NCI-H82 treated with DMSO at 0.1 percent for 48 hours (cell line): ENCODE results near the gene PCDH20.
A peak's percentile ranks its signal among the peaks of the same experiment; 100 is the strongest.
"Not testable (repeated sequence)": the region's sequence is repeated elsewhere in the genome, so short reads cannot be mapped to it uniquely, and the experiment has no call there.

Source experiments
- DNase-seq: peaks from one replicate; lab custom pipeline; 2025; ENCODE audit not compliant: unreplicated experiment; lab: John Stamatoyannopoulos, UW

PCDH20 gene, protein sequence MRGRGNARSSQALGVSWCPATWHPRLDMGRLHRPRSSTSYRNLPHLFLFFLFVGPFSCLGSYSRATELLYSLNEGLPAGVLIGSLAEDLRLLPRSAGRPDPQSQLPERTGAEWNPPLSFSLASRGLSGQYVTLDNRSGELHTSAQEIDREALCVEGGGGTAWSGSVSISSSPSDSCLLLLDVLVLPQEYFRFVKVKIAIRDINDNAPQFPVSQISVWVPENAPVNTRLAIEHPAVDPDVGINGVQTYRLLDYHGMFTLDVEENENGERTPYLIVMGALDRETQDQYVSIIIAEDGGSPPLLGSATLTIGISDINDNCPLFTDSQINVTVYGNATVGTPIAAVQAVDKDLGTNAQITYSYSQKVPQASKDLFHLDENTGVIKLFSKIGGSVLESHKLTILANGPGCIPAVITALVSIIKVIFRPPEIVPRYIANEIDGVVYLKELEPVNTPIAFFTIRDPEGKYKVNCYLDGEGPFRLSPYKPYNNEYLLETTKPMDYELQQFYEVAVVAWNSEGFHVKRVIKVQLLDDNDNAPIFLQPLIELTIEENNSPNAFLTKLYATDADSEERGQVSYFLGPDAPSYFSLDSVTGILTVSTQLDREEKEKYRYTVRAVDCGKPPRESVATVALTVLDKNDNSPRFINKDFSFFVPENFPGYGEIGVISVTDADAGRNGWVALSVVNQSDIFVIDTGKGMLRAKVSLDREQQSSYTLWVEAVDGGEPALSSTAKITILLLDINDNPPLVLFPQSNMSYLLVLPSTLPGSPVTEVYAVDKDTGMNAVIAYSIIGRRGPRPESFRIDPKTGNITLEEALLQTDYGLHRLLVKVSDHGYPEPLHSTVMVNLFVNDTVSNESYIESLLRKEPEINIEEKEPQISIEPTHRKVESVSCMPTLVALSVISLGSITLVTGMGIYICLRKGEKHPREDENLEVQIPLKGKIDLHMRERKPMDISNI

DNA sequence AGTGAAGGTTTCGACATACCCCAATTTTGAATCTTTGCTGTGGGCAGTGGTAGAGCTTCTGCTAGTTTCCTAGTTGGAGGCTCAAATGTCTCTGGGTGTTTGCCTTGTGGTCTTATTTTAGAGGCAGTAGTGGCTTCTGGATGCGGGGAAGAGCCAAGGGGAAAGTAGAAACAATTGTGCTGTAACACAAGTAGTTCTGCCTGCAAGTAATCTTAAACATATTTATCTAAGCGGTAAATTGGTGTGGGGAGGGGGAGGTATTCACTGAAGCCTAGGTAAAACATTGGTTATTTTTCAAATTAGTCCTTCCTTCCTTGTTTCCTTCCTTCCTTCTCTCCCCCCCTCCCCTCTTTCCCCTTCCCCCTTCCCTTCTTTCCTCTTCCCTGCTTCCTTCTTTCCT lies at the start of gene PCDH20:
Gene PCDH20, minus strand, starts transcription at position 101 of the 400 bp plus-strand sequence. CDS start 691 bp downstream, outside the sequence.
- DNase-seq = no peak

DNA sequence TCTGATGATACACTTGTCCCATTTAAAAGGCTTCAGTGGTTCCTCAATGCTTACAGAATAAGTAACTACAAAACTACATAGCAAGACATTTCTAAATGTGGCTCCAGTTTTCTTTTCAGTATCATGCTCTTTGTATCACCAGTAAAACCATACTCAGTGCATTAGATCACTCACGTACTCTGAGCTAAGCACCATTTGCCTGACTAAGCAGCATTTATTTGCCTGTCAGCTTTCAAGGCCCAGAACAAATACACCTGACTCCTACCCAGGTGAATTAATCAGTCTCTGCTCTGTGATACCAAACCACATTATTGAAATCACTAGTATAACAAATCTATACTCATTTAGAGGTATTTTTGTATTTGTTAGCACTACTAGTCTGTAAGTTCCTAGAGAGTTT lies 47.4 kb upstream of the PCDH20 start:
- no peak for DNase-seq

DNA sequence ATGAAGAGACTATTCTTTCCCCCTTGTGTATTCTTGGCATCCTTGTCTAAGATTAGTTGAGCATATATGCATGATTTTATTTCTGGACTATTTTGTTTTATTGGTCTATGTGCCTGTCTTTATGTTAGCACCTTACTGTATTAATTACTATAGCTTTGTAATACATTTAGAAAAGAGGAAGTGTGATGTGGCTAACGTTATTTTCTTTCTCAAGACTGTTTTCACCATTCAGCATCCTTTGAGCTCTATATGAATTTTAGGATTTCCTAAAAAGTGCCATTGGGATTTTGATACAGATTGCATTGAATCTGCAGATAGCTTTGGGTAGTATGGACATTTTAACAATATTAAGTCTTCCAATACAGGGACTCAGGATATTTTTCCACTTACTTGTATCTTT lies 37.5 kb upstream of the PCDH20 start:
- no peak for DNase-seq

DNA sequence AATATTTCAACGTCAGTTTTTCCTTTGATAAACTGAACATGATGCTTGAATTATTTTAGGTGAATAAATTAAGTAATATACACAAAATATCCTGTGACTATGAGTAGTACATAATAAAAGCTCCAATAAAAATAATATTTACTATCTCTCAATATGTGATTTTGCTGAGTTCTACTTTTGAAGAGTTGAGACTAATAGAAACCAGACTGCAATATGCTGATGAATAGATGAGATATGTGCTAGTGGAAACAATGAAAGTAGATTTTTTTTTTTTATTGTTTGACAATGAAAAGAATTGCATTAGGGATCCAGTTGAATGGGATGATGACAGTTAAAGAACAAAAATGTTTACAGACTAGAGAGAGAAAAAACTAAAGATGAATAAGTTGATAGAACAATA lies 16.4 kb upstream of the PCDH20 start:
- DNase-seq = no peak

DNA sequence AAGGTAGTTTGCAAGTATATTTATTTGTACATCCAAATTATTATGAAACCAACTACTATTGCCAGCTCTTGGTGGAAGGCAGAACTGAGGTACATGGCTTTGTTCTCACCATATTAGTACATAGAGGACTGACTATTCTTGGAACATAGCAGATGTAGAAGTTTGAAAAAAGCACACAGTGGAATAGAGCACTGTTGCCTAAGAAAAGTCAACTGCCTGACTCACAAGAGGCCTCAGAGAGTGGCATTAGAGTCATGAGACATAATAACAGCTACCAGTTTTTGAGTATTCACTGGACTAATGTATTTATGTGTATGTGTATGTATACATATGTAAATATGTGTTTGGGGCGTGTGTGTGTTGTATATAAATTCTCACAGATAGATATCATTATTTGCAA lies 8.3 kb upstream of the PCDH20 start:
- DNase-seq = no peak

DNA sequence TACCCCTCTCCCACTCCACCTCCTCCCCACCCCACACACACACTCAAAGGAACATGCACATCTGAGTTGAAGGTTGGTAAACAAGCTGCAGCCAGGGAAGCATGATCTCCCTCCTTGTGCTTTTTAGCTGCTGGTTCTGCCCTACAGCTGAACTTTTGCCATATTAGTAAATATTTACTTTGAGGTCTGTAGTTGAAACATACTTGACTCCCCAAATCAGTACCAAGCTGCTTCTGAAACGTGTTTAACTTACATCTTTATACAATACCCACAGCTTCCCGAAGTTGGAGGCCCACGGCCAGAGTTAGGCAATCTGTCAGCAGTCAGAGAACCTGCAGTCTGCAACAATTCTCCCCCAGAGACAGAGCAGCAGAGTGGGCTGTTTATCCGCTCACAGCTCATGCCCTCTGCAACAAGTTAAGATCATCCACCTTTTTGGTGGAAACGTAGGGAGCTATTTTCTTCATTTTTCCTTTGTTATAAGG lies 1.5 kb upstream of the PCDH20 start:
- DNase-seq = no peak

DNA sequence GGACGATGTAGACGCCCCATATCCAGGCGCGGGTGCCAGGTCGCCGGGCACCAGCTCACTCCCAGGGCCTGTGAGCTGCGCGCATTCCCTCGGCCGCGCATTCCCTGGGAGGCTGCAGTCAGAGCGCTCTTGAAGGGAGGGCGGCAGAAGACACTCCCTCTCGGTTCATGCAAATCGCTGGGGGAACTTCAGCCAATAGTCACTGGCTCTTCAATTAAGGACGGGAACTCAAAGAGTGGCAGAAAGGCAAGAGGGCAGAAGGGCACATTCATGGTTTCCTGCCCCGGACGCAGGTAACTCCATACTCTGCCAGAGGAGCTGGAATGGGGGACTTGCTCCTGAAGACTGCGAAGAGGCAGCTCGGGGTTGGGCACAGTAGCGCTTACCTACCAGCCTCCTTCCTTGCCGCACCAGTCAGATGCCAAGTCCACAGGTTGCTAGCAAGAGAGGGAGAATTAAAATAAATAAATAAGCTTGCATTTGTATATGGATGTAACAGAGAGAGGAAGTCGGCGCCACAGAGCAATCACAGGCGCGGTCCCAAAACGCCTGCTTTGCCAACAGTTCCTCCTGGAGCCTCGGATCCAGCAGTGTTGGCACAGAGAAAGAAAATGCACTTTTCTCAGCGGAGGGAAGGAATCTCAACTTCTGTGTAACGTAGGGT lies 459 bp downstream of the PCDH20 start:
- DNase-seq = peak; percentile 72

DNA sequence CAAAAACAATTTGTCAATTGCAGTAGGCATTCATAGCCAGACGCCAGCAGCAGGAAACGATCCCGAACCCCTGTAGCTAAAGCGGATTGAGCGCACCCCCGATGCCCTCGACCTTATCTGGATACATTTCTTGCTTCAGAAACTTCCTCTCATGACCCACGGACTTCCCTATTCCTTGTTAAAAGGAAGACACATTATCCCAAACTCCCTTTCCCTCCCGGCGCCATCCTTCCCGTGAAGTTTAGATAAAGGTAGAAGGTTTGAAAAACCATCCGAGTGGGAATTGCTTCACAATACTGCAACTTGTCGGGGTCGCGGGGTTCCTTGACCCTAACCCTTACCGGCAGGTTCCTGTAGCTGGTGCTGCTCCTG lies 977 bp downstream of the PCDH20 start:
- DNase-seq = no peak

DNA sequence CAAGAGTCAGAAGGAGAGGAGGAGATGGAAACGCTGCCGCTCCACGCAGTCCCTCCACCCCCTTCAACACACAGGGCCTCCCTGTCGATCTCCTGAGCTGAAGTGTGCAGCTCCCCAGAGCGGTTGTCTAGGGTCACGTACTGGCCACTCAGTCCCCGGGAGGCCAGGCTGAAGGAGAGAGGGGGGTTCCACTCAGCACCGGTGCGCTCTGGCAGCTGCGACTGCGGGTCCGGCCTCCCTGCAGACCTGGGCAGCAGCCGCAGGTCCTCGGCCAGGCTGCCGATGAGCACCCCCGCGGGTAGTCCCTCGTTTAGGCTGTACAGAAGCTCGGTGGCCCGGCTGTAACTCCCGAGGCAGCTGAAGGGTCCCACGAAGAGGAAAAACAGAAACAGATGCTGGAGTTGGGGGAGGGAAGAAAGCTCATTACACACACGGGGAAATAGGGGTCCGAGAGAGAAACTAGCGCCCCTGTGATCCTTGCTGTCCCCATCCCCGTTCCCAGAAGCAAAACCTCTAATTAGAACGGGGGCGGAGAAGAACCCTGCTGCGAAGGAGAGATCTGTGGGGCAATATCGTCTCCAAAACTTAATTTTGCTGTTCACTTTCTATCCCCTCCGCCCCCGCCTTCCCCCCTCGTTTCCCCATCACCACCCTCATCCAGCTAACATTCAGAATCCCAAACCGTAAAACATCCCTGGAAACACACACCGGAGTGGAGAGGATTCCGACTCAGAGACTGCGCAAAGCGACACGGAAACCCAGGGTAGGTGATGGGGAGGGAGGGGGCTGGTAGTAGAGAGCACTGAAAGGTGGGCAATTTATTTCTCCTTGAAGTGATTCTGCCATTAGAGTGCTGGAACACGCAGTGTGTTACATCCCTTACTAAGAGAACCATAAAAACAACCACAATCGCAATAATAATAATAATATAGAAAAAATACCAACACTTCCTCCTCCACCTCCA lies 1.8 kb downstream of the PCDH20 start:
- DNase-seq = no peak

DNA sequence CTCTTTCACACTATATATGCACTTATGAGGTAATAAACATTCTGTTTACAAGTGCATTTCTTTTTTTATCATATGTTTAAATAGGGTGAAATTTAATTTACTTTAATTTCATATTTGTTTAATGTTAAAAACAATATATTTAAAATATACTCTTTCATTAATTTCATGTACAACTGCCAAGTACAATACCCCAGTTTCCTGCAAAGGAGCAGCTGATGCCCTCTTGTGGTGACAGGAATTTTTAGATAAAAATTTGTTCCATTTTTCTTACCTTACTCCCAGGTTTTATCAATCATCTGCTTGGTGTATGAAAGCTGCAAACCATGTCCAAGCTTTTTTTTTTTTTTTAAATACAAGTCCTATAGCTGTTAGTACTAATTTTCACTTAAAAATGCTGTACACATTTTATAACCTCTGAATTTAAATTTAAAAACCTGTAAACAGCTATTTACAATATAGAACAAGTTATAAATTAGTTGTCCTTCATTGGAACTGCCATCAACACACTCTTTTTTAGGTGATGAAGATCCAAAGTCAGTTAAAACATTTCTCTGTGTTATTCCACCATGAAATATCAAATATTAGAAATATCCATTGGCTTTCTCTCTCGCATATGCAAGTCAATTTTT lies 4.9 kb downstream of the PCDH20 start:
- peak; percentile 19 for DNase-seq

DNA sequence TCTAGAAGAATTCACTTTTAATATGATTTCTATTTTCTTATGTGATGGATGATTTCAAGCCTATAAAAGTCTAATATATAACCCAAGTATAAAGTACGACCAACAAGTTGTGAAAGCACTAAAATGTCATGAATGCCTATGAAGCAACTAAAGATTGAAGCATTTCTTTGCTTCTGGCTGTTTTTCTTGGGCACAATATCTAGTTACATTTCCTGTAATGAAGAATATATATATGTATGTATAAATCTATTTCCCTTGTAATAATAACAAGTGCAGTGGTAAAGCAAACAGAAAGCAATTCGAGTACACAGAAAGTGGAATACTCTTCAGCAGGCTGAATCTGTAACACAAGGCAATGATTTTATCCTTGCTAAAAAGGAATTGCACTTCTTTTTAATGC lies 5.4 kb downstream of the PCDH20 start:
- DNase-seq = no peak

DNA sequence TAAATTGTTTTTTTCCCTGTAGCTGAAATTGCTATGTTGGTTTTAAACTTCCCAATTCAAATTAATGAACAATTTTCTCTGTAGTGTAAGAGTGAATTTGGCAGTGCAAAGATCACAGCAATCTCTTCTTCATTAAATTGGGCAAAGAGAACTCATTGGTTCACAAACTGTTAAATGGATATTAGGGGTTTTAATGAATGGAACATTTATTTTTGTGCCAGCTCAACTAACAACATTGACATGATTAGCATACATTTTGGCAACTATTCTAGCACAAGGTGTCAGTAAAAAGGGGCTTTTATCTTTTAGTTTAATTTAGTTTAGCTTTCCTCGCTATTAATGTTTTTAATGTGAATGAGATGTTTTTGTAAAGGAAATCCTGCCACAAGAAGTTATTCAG lies 7.1 kb downstream of the PCDH20 start:
- no peak for DNase-seq

DNA sequence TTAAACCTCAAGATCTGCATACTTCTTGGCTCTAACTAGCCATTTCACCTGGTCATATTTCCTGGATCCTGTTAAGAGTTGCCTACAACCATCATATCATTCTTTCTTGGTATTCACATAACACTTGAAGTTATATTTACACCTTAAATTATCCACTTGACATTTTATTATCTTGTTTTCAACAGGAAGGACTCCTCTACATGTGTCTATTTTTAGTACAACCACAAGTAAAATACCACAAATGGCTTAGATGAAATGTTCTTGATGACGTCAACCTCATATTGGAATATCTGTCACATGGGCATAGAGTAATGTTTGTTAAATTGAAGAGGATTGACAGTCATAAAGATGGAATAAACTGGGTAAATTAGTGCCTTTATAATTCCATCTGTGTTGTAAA lies 9.4 kb downstream of the PCDH20 start:
- no peak for DNase-seq

DNA sequence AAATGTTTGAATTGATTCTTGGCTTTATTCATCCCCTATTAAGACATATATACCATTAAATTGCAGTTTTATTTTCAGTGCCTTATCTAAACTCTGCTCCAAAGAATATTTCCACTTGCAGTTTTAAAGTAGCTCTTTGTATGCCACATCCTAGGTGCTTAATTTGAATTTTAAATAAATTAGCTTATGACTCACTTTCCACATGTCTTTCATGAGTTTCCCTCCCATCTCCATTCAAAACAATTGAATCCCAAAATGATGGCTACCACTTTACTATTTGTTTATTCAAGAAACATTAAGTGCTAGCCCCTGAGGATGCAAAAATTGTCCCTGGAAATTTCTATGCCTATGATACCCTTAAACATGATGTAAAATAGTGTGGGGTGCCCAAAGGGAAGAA lies 19.5 kb downstream of the PCDH20 start:
- no peak for DNase-seq

DNA sequence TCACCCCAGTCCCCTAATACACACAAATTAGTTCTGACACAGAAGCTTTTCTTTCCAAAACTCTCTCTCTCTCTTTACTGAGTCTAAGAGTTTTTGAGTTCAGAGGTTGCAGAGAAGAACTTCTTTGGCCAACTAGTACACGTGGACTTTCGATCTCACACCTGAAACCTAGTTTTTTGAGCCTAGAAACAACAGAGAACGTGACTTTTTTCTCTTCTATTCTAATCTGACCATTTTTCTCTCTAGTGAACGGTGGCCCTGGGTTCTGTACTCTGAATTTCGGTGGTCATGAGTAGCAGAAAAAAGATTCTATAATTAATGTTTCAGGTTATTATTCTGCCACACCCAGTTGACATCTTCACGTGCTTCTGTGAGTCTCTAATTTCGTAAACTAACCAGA lies 24.2 kb downstream of the PCDH20 start:
- no peak for DNase-seq

DNA sequence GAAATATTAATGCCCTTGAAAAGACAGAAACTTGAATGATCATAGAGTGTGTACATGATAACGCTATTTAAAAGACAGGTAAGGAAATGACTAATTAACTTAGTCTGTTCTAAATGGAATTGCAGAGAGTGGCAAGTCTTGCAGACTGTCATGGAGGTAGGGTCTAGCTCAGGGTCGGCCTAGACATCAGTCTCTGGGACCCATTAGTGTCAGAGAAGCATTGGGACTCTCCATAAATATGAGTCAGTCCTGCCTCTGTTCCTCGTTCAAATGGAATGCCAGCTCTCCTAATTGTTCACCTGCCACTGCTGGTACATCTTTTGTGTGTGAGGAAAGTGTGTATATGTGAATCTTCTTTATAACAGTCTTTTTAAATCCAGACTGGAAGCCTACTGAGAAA lies 28.0 kb downstream of the PCDH20 start:
- DNase-seq = no peak

DNA sequence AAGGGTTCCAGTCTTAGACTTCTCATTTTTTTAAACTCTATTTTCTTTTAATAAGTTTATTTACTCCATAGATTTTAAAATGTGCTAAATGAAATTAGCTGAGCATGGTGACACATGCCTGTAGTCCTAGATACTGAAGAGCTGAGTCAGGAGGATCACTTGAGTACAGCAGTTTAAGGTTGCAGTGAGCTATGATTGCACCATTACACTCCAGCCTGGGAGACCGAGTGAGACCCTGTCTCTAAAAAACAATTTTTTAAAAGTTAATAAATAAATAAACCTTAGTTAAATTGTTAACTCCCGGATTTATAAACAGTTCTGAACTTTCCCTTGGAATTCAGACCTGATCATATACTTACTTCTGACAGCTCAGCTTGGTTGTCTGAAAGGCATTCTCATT lies 32.5 kb downstream of the PCDH20 start:
- DNase-seq = no peak

DNA sequence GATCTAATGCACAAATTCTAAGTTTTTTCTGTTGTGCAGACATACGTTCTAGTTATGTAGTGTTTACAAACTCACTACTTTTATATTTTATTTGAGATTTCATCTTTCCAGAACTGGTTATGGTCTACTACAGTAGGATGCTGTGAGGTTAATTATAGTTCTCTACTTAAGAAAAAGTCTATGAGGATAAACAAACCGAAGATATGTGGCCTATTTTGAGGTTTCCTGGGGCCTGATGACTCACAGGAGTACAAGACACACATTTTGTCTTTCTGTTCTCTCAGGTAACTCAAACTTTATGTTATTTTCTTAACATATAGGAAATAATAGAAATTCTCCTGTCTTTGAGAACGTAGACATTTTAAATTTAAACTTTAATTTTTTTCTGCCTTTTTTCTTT lies 45.1 kb downstream of the PCDH20 start:
- DNase-seq = no peak

DNA sequence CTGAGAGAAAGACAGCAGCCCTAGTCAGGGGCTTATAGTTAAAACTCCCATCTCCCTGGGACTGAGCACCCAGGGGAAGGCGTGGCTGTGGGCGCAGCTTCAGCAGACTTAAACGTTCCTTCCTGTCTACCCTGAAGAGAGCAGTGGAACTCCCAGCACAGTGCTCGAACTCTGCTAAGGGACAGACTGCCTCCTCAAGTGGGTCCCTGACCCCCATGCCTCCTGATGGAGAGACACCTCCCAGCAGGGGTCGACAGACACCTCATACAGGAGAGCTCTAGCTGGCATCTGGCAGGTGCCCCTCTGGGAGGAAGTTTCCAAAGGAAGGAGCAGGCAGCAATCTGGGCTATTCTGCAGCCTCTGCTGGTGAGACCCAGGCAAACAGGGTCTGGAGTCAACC lies 51.0 kb downstream of the PCDH20 start:
- DNase-seq = not testable (repeated sequence)

DNA sequence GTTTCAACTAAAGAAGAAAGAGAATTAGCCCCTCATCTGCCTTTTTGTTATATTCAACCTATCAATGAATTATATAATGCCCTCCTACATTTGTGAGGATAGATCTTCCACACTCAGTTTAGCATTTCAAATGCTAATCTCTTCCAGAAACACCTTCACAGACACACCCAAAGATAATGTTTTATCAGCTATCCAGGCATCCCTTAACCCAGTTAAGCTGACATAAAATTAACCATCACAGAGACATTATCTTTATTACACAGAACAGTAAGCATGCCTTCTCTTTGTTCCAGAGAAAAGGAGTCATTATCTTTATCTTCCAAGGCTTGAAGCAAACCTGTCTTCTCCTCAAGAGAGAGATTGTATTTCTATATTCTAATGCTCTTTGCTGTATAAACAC lies 53.1 kb downstream of the PCDH20 start:
- DNase-seq = no peak
